OCI-LY3 (cell line): ENCODE results near the gene ARHGEF4.

Source experiments
- CTCF ChIP-seq: fragments of 200-600, 300-600 bp; sonication (generic); IDR thresholded peaks from 2 replicates; pipeline ENCODE4 v1.5.1; 2014; ENCODE audit warnings: antibody characterized with exemption, low read length, low read depth
- EZH2phosphoT487 ChIP-seq: fragments of 200-600 bp; shearing (Covaris generic); IDR thresholded peaks from 2 replicates; pipeline ENCODE4 v1.6.1; 2018; ENCODE audit warnings: antibody characterized with exemption, mixed run types, low read depth

GRCh38 chr2:131037398-131038257 lies 200.9 kb downstream of the ARHGEF4 start:
- TF ChIP-seq CTCF (no peak), EZH2phosphoT487 (no peak)
